Breast epithelium (tissue), 3 donors: ENCODE measurements around the gene FKRP.

Source experiments
- CTCF ChIP-seq, 3 donors: fragments of 450-650 bp; IDR thresholded peaks; one replicate each; pipeline ENCODE4 v1.5.1; 2016 to 2017; ENCODE audit warnings: antibody characterized with exemption in 3 of 3, mild to moderate bottlenecking in 3 of 3, moderate library complexity in 3 of 3
- POLR2A ChIP-seq: fragments of 450-650 bp; IDR thresholded peaks from one replicate; pipeline ENCODE4 v1.6.1; 2016; ENCODE audit warnings: antibody characterized with exemption, mild to moderate bottlenecking, moderate library complexity
- POLR2AphosphoS5 ChIP-seq, 3 donors: sonication (generic); formaldehyde crosslinking; IDR thresholded peaks; one replicate each; pipeline ENCODE4 v1.6.1; 2017; ENCODE audit warnings: antibody characterized with exemption in 3 of 3

GRCh38 chr19:46731007-46731501, 14.8 kb upstream of the FKRP start:
- no peak for TF ChIP-seq CTCF (IDR thresholded peaks at IDR 0.05)
- TF ChIP-seq POLR2A = no peak
- TF ChIP-seq POLR2AphosphoS5 (IDR thresholded peaks at IDR 0.05) = no peak
